ENCODE measurements around the gene CREB3L2.
"Not testable (repeated sequence)": the region's sequence is repeated elsewhere in the genome, so short reads cannot be mapped to it uniquely, and the experiment has no call there.

DNA sequence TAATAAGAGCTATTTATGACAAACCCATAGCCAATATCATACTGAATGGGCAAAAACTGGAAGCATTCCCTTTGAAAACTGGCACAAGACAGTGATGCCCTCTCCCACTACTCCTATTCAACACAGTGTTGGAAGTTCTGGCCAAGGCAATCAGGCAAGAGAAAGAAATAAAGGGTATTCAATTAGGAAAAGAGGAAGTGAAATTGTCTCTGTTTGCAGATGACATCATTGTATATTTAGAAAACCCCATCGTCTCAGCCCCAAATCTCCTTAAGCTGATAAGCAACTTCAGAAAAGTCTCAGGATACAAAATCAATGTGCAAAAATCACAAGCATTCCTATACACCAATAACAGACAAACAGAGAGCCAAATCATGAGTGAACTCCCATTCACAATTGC lies 38.2 kb upstream of the CREB3L2 start:
- TF ChIP-seq, protein P1, sequence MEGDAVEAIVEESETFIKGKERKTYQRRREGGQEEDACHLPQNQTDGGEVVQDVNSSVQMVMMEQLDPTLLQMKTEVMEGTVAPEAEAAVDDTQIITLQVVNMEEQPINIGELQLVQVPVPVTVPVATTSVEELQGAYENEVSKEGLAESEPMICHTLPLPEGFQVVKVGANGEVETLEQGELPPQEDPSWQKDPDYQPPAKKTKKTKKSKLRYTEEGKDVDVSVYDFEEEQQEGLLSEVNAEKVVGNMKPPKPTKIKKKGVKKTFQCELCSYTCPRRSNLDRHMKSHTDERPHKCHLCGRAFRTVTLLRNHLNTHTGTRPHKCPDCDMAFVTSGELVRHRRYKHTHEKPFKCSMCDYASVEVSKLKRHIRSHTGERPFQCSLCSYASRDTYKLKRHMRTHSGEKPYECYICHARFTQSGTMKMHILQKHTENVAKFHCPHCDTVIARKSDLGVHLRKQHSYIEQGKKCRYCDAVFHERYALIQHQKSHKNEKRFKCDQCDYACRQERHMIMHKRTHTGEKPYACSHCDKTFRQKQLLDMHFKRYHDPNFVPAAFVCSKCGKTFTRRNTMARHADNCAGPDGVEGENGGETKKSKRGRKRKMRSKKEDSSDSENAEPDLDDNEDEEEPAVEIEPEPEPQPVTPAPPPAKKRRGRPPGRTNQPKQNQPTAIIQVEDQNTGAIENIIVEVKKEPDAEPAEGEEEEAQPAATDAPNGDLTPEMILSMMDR (IDR thresholded peaks at IDR 0.05): not testable (repeated sequence)
- TF ChIP-seq ZFX (IDR thresholded peaks at IDR 0.05; ENCODE audit: borderline replicate concordance): not testable (repeated sequence)
